Measurements from ENCODE around the gene YY2. TPM values are rescaled to one million over a fixed set of nuclear protein-coding genes. Genes with fewer than 3 reads are reported as not detected.

YY2 gene
- total RNA-seq (1 to 10 TPM; 1.2 to 3.7 (median 2.0) TPM), polyA plus RNA-seq (1 to 10 TPM; 1.3 to 1.9 (median 1.7) TPM)
- long read RNA-seq, donor 1, partial matches to known transcripts: 0 of 4 reads
- long read RNA-seq, donor 1, other reads (novel, unspliced or antisense): 0 of 4 reads
- long read RNA-seq, donor 2, partial matches to known transcripts: 0 of 2 reads
- long read RNA-seq, donor 2, other reads (novel, unspliced or antisense): 0 of 2 reads
- long read RNA-seq, donor 3: 0 reads
- long read RNA-seq, donor 4: 0 reads
- long read RNA-seq, donor 5: 0 reads
- long read RNA-seq, donor 6: 0 reads
- long read RNA-seq, donor 7, partial matches to known transcripts: 0 of 2 reads
- long read RNA-seq, donor 7, other reads (novel, unspliced or antisense): 0 of 2 reads
- long read RNA-seq, donor 8: 0 reads
- long read RNA-seq, donor 9: 0 reads
- long read RNA-seq, donor 10, partial matches to known transcripts: 0 of 3 reads
- long read RNA-seq, donor 10, other reads (novel, unspliced or antisense): 0 of 3 reads

DNA sequence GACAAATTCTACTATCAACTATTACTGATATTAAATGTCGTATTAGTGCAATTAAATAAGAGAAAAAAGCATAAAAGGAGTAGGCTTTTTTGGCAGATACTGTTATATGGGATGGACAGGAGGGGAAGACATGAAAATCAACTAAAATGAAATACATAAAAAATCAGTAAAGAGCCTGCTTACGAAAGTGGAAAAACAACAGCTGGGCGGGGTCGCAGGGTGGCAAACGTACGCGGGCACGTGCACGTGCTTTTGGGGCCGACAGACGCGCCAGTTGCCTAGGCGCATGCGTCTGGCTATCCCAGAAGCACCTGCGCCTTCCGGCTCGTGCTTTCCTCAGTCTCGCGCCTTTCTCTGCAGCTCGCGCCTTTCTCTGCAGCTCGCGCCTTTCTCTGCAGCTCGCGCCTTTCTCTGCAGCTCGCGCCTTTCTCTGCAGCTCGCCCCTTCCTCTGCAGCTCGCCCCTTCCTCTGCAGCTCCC, at the start of gene YY2:
Gene YY2, plus strand, starts transcription at position 51 of the 479 bp plus-strand sequence. CDS start 498 bp downstream, outside the sequence.
- Histone ChIP-seq H3K4me3 (no peak within 1 kb of the TSS), H3K27me3 (no peaks in the 10 kb centered on the region), H3K4me1 (replicated peaks in 1 of 2) (no peaks in the 10 kb centered on the region), H3K9me3 (replicated peaks in 1 of 3) (no peaks in the 10 kb centered on the region), H3K36me3 (replicated peaks in 1 of 2) (no peaks in the 10 kb centered on the region), H3K27ac (no peak within 1 kb of the TSS)
- TF ChIP-seq POLR2A (IDR thresholded peaks at IDR 0.05): no peak
- TF ChIP-seq CTCF (IDR thresholded peaks at IDR 0.05): no peak
- DNase-seq: no peak
- intact Hi-C loops (cut with DNase I): no loop called here
- WGBS, 4 donors: 81 to 99% (median 92%) methylated on average over 15 to 29 of the region's 29 CpGs

- Histone ChIP-seq H3K36me3 (replicated peaks in 1 of 2) (no peaks in the 10 kb centered on the region), H3K9me3 (replicated peaks in 1 of 3) (no peaks in the 10 kb centered on the region)
- intact Hi-C loops (cut with DNase I): no loop called here
Observed at GRCh38 chrX:21806691-21807090, 49.1 kb upstream of the YY2 start.

GRCh38 chrX:21811832-21812231, 44.0 kb upstream of the YY2 start:
- H3K4me3 ChIP-seq: no peak overlapping the region
- no peaks in the 10 kb centered on the region for H3K27me3 ChIP-seq
- TF ChIP-seq POLR2A (IDR thresholded peaks at IDR 0.05): no peak
- no peak for TF ChIP-seq CTCF (IDR thresholded peaks at IDR 0.05)
- intact Hi-C loops (cut with DNase I): no loop called here
- H3K27ac ChIP-seq: no peak overlapping the region
- WGBS, 4 donors: 60 to 100% (median 86%) methylated on average over 1 of the region's 1 CpG
- no peaks in the 10 kb centered on the region for H3K36me3 ChIP-seq (replicated peaks in 1 of 2)
- H3K9me3 ChIP-seq (replicated peaks in 1 of 3): no peaks in the 10 kb centered on the region
- H3K4me1 ChIP-seq (replicated peaks in 1 of 2): no peaks in the 10 kb centered on the region
- no peak for DNase-seq

More at GRCh38 chrX:21806691-21807090, 49.1 kb upstream of the YY2 start:
- DNase-seq: no peak
- TF ChIP-seq CTCF (IDR thresholded peaks at IDR 0.05) (no peak), POLR2A (IDR thresholded peaks at IDR 0.05) (no peak)
- Histone ChIP-seq H3K4me3 (no peak overlapping the region), H3K27me3 (peaks cover 8% of the 10 kb centered on the region), H3K27ac (no peak overlapping the region), H3K4me1 (replicated peaks in 1 of 2) (no peaks in the 10 kb centered on the region)

DNA sequence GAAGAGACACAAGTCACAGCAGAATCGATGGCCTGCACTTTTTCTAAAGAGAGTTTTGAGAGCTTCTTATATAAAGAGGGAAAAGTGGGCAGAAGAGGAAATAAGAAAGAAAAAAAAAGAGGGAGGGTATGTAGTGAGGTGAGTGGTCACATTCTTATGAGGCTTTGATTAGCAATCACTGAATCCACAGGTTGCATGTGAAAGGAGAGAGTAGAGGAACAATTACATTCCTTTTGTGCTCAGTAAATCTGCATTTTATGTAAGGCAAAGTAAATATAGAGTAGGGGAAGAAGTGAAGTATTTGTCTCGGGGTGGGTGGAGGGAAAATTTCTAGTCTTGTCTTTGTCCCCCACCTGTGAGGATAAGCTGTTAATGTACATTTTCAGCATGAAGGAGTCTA, 43.2 kb upstream of the YY2 start:
- no peaks in the 10 kb centered on the region for H3K4me1 ChIP-seq (replicated peaks in 1 of 2)
- intact Hi-C loops (cut with DNase I): no loop called here
- no peak for TF ChIP-seq CTCF (IDR thresholded peaks at IDR 0.05)
- no peak for TF ChIP-seq POLR2A (IDR thresholded peaks at IDR 0.05)
- H3K27ac ChIP-seq: no peak overlapping the region
- DNase-seq: no peak
- H3K9me3 ChIP-seq (replicated peaks in 1 of 3): no peaks in the 10 kb centered on the region
- WGBS, 4 donors: 63 to 86% (median 70%) methylated on average over 2 of the region's 2 CpGs
- H3K36me3 ChIP-seq (replicated peaks in 1 of 2): no peaks in the 10 kb centered on the region
- H3K4me3 ChIP-seq: no peak overlapping the region
- H3K27me3 ChIP-seq: no peaks in the 10 kb centered on the region
